Measurements from ENCODE around the gene ZNF827.

The ZNF827 gene

DNA sequence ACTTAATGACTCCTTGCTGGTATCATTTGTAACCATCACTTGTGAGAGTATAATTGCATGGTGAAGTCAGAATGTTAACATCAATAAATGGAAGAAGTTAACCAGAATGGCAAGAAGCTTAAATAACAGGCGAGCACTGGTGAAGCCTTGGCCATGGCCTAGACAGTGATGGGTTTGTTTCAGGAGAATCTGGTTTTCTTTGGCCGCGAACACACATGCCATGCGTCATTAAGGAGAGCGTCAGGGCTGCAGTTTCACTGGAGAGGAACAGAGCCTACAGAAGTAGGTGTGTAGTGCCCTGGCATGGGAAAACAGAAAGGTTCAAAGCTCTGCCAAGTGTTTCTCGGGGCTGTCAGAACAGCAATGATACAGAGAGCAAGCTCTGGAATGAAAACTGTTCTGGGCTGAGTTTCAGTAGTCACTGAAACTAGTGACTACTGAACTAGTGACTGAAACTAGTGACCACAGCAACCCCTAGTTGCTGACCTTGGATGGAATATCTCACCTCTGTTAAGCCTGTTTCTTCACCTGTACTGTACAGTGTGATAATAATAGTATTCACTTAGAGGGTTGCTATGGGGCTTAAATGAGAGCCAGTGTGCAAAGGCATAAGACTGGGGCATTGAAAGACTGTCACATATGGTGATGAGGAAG, 164.9 kb downstream of the ZNF827 start:
- Histone ChIP-seq H3K27ac (ENCODE audit: low read depth, low read length) (no peak overlapping the region), H3K79me2 (ENCODE audit: insufficient read depth, low read length) (no peaks in the 10 kb centered on the region), H4K20me1 (ENCODE audit: low read depth, low read length) (no peaks in the 10 kb centered on the region), H3K36me3 (ENCODE audit: low read length) (peaks cover 27% of the 10 kb centered on the region; the same call in 1 of the 2 replicates), H3K9me2 (replicated peaks; ENCODE audit: insufficient read depth, low read length) (no peaks in the 10 kb centered on the region), H3K9me3 (ENCODE audit: insufficient read depth, low read length) (no peaks in the 10 kb centered on the region), H3F3A (ENCODE audit: insufficient read depth) (no peaks in the 10 kb centered on the region), H3K4me2 (ENCODE audit: low read depth, low read length, poor library complexity, severe bottlenecking) (no peak overlapping the region), H2AFZ (ENCODE audit: low read depth, low read length, severe bottlenecking) (no peak overlapping the region), H3K27me3 (ENCODE audit: low read length) (no peaks in the 10 kb centered on the region), H3K4me3 (ENCODE audit: insufficient read depth, low read length, poor library complexity, severe bottlenecking) (no peak overlapping the region), H3K9ac (ENCODE audit: low read length) (no peak overlapping the region)
- TF ChIP-seq EZH2phosphoT487 (conservative IDR thresholded peaks at IDR 0.05; ENCODE audit: low read length): no peak
- TF ChIP-seq, protein P1, sequence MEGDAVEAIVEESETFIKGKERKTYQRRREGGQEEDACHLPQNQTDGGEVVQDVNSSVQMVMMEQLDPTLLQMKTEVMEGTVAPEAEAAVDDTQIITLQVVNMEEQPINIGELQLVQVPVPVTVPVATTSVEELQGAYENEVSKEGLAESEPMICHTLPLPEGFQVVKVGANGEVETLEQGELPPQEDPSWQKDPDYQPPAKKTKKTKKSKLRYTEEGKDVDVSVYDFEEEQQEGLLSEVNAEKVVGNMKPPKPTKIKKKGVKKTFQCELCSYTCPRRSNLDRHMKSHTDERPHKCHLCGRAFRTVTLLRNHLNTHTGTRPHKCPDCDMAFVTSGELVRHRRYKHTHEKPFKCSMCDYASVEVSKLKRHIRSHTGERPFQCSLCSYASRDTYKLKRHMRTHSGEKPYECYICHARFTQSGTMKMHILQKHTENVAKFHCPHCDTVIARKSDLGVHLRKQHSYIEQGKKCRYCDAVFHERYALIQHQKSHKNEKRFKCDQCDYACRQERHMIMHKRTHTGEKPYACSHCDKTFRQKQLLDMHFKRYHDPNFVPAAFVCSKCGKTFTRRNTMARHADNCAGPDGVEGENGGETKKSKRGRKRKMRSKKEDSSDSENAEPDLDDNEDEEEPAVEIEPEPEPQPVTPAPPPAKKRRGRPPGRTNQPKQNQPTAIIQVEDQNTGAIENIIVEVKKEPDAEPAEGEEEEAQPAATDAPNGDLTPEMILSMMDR (IDR thresholded peaks at IDR 0.05; ENCODE audit: insufficient read depth, low read length, poor library complexity, severe bottlenecking): no peak

DNA sequence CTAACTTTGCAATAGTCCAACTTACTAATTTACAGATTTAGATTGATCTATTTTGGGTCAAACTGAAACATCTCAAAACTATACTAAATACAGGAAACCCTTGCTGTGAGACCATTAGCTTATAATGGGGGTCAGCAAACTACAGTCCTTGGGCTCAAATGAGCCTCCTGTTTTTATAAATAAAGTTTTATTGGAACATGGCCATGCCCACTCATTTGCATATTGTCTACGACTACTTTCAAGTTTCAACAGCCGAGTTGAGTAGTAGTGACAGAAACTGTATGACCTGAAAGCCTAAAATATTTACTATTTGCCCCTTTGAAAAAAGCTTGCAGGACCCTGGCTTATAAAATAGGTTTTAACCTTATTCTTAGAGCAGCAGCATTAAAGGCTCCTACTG, 166.3 kb downstream of the ZNF827 start:
- no peak overlapping the region for H2AFZ ChIP-seq (ENCODE audit: low read depth, low read length, severe bottlenecking)
- TF ChIP-seq, protein P1 (IDR thresholded peaks at IDR 0.05; ENCODE audit: insufficient read depth, low read length, poor library complexity, severe bottlenecking): no peak
- TF ChIP-seq EZH2phosphoT487 (conservative IDR thresholded peaks at IDR 0.05; ENCODE audit: low read length): no peak
- H3K4me3 ChIP-seq (ENCODE audit: insufficient read depth, low read length, poor library complexity, severe bottlenecking): no peak overlapping the region
- no peaks in the 10 kb centered on the region for H3K79me2 ChIP-seq (ENCODE audit: insufficient read depth, low read length)
- no peak overlapping the region for H3K27ac ChIP-seq (ENCODE audit: low read depth, low read length)
- no peak overlapping the region for H3K4me2 ChIP-seq (ENCODE audit: low read depth, low read length, poor library complexity, severe bottlenecking)
- no peaks in the 10 kb centered on the region for H3F3A ChIP-seq (ENCODE audit: insufficient read depth)
- peaks cover 25% of the 10 kb centered on the region; the same call in 1 of the 2 replicates for H3K36me3 ChIP-seq (ENCODE audit: low read length)
- no peaks in the 10 kb centered on the region for H3K9me3 ChIP-seq (ENCODE audit: insufficient read depth, low read length)
- H4K20me1 ChIP-seq (ENCODE audit: low read depth, low read length): no peaks in the 10 kb centered on the region
- H3K27me3 ChIP-seq (ENCODE audit: low read length): no peaks in the 10 kb centered on the region
- H3K9me2 ChIP-seq (replicated peaks; ENCODE audit: insufficient read depth, low read length): no peaks in the 10 kb centered on the region
- H3K9ac ChIP-seq (ENCODE audit: low read length): no peak overlapping the region

DNA sequence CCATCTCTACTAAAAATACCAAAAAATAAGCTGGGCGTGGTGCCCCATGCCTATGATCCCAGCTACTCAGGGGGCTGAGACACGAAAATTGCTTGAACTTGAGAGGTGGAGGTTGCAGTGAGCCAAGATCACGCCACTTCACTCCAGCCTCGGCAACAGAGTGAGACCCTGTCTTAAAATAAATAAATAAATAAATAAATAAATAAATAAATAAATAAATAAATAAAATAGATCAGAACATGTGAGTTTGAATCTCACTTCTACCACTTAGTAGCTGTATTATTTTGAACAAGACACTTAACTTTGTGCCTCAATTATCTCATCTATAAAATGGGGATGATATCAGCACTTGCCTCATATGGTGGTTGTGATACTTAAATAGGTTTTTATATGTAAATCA, 168.5 kb downstream of the ZNF827 start:
- no peak overlapping the region for H3K4me3 ChIP-seq (ENCODE audit: insufficient read depth, low read length, poor library complexity, severe bottlenecking)
- peaks cover 19% of the 10 kb centered on the region for H3K36me3 ChIP-seq (ENCODE audit: low read length)
- H4K20me1 ChIP-seq (ENCODE audit: low read depth, low read length): no peaks in the 10 kb centered on the region
- H3K27ac ChIP-seq (ENCODE audit: low read depth, low read length): no peak overlapping the region
- no peak overlapping the region for H2AFZ ChIP-seq (ENCODE audit: low read depth, low read length, severe bottlenecking)
- TF ChIP-seq EZH2phosphoT487 (conservative IDR thresholded peaks at IDR 0.05; ENCODE audit: low read length): no peak
- TF ChIP-seq, protein P1 (IDR thresholded peaks at IDR 0.05; ENCODE audit: insufficient read depth, low read length, poor library complexity, severe bottlenecking): no peak
- no peak overlapping the region for H3K4me2 ChIP-seq (ENCODE audit: low read depth, low read length, poor library complexity, severe bottlenecking)
- H3K9me3 ChIP-seq (ENCODE audit: insufficient read depth, low read length): no peaks in the 10 kb centered on the region
- no peaks in the 10 kb centered on the region for H3K9me2 ChIP-seq (replicated peaks; ENCODE audit: insufficient read depth, low read length)
- no peaks in the 10 kb centered on the region for H3K27me3 ChIP-seq (ENCODE audit: low read length)
- H3K9ac ChIP-seq (ENCODE audit: low read length): no peak overlapping the region
- no peaks in the 10 kb centered on the region for H3F3A ChIP-seq (ENCODE audit: insufficient read depth)
- H3K79me2 ChIP-seq (ENCODE audit: insufficient read depth, low read length): no peaks in the 10 kb centered on the region
